Amniotic stem cell (primary cell): ENCODE results near the gene RFC3.
"Not testable (repeated sequence)": the region's sequence is repeated elsewhere in the genome, so short reads cannot be mapped to it uniquely, and the experiment has no call there.

Source experiments
- DNase-seq: peaks from one replicate; lab custom pipeline; 2025; lab: John Stamatoyannopoulos, UW

RFC3 gene

DNA sequence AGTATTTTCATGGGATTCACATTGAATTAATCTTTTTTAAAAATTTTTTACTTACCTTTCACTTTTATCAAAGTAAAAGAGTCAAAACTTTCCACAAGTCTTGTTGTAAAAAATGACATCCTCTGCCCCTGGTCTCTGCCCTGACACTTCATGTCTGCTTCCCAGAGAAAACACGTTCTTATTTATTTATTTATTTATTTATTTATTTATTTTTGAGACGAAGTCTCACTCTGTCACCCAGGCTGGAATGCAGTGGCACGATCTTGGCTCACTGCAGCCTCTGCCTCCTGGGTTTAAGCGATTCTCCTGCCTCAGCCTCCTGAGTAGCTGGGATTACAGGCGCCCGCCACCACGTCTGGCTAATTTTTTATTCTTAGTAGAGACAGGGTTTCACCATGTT is 5.1 kb upstream of the RFC3 start:
- not testable (repeated sequence) for DNase-seq

DNA sequence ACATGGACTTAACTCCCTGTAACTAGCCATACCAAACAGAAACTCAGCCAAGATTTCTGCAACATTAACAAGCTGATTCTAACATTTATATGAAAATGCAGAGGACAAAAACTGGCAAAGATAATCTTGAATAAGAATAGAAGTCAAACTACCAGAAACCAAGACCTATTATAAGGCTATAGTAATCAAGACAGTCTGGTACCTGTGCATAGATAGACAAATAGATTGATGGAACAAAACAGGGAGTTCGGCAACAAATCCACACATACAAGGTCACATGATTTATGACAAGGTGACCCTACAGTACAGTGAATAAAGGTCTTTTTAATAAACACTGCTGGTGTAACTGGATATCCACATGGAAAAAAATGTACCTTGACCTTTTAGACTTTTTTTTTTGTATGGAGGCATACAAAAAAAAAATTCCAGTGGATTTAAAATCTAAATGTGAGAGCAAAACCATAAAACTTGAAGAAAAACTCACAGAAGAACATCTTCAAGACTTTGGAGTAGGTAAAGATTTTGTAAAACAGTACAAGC is 2.9 kb upstream of the RFC3 start:
- no peak for DNase-seq

DNA sequence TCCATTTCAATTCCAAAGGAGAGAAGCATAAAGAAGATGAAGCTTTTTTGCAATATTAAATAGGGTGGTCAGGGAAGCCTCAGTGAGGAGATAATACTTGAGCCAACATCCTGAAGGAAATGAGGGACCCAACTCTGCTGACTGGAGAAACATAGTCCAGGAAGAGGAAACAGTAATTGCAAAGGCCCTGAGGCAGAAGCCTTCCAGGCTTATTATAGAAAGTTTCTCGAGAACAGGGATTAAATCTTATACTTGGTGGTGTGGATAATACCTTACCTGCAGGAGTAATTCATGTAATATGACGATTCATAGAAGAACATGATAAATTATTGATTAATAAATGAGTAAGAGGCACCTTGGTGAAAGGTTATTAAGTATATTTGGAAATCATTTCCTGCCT is 1.0 kb upstream of the RFC3 start:
- no peak for DNase-seq

DNA sequence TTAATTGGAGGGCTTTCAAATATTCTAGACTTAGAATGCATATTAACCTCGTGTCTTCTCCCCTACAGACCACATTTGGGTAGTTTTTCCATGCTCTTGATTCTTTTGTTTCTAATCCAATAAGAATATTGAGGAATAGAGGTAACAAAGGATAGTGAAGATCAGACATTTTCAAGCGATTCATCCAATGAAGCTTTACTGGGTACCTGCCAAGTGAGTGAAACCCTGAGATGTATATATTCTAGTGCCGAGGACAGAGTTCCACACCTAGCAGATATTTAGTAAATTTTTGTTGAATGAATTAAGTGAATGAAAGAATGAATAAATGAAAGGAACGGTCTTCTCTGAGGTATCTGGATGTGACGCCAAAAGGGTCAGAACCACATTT is 442 bp upstream of the RFC3 start:
- DNase-seq: no peak

DNA sequence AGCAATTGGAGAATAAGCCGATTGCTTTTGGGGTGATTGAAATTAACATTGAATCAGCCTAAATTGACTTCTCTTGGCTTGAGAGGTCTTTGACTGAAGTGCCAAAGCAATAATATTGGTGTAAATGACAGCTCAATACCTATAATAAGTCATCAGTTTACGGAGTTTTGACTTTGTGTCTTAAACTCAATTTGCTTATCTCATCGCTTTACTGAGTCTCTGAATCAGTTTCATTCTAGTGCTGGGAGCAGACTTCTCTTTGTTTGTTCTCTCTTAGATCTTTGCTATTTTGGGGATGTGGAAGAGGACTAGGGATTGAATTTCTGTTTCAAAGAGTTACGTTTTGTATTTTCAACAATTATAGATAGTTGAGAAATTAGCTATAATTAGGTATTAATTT is 7.1 kb downstream of the RFC3 start:
- DNase-seq: no peak

DNA sequence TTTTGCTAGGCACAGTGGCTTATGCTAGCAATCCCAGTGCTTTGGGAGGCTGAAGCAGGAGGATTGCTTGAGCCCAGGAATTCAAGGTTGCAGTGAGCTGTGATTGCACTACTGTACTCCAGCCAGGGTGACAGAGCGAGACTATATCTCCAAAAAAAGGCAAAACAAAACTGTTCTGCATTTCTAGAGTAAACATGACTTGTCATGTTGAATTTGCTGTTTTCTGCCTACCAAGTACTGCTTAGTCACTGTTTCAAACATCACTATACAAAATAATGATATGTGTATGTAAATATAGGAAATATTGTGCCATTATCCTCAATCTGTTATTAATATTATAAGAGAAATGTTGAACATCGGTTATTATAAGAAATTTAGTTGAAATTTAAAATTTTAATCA is 9.2 kb downstream of the RFC3 start:
- no peak for DNase-seq

DNA sequence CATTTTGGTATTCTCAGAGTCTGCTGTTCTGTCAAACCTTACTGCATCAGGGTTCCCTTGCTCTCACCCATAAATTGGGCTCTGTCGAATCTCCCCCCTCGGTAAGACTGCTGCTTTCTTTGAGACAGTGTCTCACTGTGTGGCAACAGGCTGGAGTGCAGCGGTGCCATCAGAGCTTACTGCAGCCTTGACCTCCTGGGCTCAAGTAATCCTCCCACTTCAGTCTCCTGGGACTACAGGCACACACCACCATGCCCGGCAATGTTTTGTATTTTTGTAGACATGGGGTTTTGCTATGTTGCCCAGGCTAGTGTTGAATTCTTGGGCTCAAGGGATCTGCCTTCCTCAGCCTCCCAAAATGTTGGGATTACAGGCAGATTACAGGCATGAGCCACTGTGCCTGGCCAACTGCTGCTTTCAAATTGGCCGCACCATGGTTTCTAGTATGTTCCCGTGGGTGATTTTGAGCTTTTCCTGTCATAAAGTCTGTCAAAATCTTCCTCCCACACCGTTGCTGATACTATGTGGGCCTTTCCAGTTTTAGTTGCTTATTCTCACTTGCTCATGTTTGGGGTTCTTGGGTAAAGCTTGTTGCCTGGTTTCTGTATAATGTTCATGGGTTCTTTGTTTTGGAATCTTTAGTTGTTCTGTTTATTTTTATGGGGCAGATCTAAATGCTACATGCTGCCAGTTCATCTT is 10.6 kb downstream of the RFC3 start:
- no peak for DNase-seq

DNA sequence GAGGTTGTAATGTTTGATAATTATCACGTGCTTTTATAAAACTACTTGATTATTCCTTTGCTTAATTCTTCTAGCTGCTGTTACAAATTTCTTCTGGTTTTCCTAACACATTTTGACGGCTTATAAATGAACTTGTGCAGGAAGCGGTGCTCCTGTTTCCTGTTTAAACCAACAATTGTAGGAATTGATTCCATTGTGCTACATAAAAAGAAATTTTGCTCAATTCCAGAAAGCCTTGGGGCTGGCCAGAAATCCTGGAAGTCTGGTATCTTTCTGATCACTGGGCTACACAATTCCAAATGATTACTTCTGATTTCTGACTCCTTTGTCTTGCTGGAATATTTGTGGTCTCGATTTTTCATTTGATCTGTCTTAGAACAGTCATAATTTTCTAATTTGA is 14.9 kb downstream of the RFC3 start:
- no peak for DNase-seq

DNA sequence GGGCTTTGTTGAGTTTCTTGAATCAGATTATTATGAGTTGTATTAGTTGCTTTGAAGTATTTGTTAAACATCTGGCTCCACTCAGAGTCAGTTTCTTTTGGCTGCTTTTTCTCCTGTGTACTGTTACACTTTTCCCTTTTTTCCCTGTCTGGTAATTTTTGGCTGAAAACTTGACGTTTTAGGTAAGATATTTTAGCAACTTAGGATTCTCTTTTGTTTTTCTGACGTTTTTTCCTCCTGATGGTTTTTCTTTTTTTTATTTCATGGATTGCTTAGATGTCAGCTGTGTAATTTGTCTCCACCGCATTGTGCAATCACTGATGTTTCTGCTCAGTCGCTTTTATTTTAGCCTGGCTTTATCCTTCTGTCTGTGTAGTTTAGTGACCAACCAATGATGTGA is 20.7 kb downstream of the RFC3 start:
- DNase-seq: no peak

DNA sequence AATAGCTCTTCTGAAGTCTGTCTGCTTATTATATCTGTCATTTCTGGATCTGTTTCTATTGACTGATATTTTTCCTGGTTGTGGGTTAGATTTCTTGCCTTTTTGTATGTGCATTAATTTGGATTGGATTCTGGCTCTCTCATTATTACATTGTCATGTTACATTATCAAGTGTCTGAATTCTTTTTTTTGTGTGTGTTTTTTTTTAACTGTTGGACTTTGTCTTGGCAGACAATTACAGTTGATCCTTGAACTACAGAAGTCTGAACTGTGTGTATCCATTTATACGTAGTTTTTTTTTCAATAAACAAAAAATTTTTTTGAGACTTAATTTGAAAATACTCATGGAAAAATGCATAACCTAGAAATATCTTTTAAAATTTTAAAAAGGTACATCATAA is 22.5 kb downstream of the RFC3 start:
- no peak for DNase-seq

DNA sequence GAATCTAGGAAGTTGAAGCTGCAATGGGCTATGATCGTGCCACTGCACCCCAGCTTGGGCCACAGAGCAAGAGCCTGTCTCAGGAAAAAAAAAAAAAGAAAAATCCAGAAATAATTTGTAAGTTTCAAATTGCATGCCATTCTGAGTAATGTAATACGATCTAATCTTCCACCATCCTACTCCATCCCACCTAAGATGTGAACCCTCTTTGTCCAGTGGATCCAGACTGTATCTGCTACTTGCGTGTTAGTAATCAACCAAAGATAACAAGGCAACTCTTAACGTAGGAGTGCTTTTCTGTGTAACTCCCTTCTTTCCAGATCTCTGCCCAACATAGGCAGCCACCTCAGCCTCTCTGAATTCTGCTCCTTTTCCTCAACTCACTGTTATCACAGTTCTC is 24.3 kb downstream of the RFC3 start:
- DNase-seq: no peak

DNA sequence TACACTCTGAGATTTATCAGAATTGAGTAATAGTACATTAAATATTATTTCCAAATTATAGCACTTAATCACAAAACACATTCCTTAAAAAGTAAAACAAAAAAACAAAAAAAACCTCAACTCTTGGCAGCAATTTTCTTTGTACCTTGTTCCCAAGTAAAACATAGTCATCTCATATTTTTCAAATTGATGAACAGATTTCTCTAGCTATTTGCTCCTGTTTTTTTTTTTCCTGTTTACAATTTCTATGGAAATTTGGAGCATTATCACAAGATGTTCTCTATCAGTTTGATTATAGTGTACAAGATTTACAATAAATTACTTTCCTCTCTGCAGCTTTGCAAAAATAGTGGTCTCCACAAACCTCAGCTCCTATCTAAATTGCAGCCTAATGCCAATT is 25.0 kb downstream of the RFC3 start:
- DNase-seq: no peak

DNA sequence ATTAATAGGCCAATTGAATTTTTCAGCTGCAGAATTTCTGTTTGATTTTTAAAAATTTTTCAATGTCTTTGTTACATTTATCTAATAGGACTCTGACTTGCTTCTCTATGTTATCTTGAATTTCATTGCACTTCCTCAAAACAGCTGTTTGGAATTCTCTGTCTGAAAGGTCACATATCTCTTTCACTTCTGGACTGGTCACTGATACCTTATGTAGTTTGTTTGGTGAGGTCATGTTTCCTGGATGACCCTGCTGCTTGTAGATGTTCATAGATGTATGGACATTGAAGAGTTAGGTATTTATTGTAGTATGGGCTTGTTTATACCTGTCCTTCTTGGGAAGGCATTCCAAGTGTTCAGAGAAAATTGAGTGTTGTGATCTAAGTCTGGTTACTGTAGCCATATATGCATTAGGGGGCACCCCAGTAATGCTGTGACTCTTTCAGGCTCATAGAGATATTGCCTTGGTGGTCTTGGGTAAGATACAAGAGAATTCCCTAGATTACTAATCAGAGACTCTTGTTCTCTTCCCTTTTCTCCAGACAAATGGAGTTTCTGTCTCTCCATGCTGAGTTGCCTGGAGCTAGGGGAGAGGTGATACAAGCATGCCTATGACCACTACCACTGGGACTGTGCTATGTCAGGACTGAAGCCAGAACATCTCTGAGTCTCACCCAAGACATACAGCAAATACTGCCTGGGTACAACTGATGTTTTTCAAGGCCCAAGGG is 27.8 kb downstream of the RFC3 start:
- no peak for DNase-seq

DNA sequence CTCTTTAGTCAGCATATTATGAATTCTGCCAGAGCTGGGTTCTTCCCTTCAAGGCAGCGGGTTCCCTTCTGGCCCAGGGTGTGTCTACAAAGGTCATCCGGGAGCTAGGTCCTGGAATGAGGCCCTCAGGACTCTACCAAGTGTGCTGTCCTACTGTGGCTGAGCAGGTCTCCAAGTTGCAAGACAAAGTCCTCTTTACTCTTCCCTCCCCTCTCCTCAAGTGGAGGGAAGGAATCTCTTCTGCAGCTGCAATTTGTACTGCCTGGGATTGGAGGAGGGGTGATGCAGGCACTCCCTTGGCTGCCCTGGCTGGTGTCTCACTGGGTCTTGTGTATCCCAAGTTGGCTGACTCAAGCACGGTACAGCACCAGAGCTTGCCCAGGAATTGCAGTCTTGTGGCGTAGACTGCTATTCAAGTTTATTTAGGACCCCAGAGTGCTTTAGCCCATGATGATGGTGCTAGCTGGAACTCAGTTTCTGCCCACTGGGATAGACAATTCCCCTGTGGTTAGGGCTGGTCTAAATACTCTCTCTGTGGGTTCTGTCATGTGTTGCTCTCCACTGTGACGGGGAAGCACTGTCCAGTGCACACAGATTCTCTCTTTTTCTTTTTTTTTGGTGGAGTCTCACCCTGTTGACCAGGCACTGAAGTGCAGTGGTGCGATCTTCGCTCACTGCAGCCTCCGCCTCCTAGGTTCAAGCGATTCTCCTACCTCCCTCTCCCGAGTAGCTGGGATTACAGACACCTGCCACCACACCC is 28.5 kb downstream of the RFC3 start:
- no peak for DNase-seq

DNA sequence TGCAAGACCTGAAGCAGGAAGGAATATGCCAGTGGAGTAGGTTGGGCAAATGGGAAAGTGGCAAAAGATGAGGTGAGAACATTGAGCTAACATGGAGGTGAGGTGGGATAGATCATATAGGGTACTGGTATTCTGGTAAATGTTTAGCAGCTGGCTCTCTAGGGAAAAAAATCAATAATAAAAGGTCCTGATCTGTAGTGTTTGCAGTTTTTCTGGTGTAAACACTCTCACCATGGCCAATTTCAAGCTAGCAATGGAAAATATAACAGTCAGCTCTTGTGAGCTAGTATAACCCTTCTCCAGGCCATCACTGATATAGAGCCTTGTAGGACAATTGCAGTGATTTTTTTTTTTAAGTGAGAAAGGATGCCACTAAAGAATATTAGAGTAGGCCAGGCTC is 31.3 kb downstream of the RFC3 start:
- DNase-seq: no peak

DNA sequence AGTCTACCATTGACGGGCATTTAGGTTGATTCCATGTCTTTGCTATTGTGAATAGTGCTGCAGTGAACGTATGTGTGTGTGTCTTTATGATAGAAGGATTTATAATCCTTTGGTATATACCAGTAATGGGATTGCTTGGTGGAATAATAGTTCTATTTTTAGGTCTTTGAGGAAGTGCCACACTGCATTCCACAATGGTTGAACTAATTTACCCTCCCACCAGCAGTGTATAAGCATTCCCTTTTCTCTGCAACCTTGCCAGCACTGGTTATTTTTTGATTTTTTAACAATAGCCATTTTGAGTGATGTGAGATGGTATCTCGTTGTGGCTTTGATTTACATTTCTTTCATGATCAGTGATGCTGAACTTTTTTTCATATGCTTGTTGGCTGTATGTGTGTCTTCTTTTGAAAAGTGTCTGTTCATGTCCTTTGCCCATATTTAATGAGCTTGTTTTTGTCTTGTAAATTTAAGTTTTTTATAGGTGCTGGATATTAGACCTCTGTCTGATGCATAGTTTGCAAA is 37.5 kb downstream of the RFC3 start:
- DNase-seq: no peak

DNA sequence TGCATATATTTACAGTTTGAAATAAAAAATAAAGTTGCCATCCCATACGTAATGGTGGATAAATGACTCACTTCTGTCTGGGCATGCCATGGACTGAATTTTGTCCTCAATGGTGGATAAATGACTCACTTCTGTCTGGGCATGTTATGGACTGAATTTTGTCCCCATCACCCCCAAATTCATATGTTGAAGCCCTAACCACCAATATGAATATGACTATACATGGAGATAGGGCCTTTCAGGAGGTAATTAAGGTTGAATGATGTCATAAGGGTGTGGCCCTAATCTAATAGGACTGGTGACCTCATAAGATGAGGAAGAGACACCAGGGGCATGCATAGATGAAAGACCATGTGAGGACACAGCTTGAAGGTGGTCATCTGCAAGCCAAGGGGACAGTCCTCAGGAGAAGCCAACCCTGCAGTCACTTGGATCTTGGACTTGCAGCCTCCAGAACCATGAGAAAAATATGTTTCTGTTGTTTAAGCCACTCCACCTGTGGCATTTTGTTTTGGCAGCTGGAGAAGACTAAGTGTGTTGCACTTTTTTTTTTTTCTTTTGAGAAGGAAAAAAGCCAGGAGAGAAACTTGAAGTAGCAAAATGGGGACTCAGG is 41.8 kb downstream of the RFC3 start:
- DNase-seq: no peak

DNA sequence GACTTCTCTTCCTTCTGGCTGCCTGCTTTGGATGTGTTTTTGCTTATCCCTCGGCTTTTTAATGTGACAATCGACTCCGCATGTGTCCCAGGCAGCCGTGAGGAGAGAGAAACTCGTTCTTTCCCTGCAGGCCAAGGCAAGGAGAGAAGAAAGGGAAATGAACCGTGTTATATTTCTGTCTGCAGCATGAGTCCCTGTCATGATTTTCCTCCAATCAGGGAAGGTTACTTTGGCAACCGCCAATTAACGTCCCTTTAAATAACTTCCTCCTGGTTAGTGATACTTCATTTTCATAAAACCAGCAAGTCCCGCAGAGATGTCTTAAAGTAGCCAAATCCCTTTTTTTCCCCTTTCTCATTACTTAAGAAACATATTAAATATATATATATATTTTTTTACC is 42.6 kb downstream of the RFC3 start:
- DNase-seq: no peak

DNA sequence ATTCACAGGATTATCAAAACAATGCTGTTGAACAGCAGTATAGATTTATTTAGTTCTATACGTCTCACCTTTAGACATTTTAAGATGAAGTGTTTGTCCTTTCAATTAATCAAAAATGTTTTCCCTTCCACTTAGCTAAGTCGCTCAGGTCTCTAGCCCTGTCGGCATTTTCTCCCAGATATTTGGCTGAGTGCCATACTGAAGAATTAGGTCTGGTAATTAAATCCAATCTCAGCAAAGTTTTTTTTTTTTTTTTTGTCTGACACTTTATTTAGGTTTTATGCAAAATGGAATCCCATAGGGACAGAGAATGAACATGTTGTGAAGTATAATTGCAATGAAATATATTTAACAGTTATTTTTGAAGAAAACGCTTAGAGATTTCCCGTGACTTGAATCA is 44.1 kb downstream of the RFC3 start:
- DNase-seq: no peak

DNA sequence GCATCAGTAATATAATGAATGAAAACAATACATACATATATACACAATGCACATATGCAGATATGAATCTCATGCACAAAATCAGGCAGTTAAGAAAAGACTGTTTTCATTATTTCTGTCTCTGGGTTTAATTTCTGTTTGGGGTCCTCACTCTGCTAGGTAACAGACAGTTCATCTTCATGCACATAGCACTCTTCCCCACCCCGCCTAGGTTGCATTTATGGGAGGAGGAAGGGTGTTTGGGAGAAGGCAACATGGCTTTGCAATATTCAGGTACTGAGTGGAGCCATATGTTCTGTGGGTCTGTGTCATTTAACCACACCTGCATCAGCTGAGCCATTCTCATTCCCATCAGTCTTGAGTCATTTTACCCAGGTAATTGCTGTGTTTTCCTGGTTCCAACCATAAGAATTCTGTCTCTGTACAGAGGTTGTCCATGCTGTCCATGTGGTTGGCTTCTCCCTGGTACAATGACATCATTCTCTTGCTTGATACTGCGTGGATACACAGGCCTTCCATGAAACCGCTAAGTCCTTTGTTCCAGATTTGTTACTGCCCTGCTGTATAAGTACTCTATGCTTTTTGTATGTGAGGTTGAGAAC is 45.3 kb downstream of the RFC3 start:
- no peak for DNase-seq

DNA sequence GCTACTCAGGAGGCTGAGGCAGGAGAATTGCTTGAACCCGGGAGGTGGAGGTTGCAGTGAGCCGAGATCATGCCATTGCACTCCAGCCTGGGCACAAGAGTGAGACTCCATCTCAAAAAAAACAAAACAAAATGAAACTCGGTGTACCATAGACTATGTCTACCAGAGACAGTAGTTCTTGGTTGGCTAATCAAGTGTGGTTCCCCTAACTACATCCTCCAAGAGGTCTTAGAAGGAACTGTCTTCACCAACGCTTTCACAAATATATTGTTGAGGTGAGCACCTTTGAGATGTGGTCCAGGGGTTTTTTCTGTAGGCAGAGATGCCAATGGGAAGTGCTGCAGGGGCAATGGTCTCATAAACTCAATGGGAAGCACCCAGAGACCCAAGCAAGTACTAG is 48.0 kb downstream of the RFC3 start:
- DNase-seq: no peak

DNA sequence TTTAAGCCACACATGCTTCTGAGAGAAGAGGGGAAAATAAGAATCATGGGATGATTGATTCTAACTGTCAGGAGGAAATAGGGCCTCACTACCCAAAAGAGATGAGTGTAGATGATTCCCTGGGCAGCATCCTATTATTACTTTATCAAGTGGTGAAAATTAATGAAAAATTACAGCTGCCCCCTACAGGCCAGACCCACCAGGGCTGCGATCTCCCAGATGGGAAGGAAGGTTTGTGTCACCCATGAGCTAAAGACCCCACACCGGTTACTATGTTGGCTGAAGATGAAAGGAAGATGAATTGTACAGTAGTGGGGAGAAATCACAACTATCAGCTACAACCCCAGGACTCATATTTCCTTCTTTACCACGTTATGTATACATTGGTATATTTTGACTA is 49.5 kb downstream of the RFC3 start:
- no peak for DNase-seq
